ENCODE data around the gene SOWAHA.

Gene SOWAHA

DNA sequence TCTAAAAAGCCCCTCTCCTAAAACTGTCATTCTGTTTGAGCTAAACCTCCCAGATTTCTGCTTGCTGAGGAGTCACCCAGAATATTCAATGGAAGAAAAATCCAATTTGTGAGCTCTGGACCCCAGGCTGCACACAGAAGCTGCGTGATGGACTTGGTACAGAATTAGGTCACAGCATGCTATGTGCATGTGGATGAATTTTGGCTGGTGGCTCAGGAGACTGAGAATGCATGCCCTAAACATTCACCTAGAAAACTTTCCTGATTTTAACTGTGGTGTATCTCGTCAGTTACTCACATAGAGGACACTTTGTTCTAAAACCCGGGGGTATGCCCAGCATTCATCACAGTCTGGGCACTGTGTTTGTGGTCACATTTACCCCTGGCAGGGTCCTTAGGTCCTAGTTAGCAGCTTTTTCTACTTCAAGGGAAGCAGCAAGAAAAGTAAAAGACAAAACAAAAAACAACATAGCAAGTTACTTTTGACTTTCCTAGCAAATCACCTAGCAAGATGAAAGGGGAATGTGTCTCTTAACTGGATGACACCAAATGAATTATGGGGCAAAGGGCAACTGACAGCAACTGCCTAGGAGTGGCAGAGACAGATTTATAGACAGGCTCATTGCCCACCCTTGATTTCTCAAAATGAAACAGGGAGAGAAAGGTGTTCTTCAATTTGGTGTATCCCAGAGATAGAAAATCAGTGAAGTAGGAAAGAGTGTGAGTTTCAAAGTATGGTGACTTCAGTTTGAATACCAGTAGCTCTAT, 25.6 kb downstream of the SOWAHA start:
- no peak for DNase-seq (ENCODE audit: low read depth)
- H3K4me3 ChIP-seq (ENCODE audit: low read length): no peak overlapping the region
- TF ChIP-seq, protein P1, sequence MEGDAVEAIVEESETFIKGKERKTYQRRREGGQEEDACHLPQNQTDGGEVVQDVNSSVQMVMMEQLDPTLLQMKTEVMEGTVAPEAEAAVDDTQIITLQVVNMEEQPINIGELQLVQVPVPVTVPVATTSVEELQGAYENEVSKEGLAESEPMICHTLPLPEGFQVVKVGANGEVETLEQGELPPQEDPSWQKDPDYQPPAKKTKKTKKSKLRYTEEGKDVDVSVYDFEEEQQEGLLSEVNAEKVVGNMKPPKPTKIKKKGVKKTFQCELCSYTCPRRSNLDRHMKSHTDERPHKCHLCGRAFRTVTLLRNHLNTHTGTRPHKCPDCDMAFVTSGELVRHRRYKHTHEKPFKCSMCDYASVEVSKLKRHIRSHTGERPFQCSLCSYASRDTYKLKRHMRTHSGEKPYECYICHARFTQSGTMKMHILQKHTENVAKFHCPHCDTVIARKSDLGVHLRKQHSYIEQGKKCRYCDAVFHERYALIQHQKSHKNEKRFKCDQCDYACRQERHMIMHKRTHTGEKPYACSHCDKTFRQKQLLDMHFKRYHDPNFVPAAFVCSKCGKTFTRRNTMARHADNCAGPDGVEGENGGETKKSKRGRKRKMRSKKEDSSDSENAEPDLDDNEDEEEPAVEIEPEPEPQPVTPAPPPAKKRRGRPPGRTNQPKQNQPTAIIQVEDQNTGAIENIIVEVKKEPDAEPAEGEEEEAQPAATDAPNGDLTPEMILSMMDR (IDR thresholded peaks at IDR 0.05; ENCODE audit: insufficient read depth, low read depth, low read length, missing control alignments): no peak

- TF ChIP-seq, protein P1 (IDR thresholded peaks at IDR 0.05; ENCODE audit: insufficient read depth, low read depth, low read length, missing control alignments): no peak
- DNase-seq (ENCODE audit: low read depth): peak; percentile 68
- H3K4me3 ChIP-seq (ENCODE audit: low read length): no peak overlapping the region
Measured at GRCh38 chr5:132839426-132840301, 26.6 kb downstream of the SOWAHA start.

DNA sequence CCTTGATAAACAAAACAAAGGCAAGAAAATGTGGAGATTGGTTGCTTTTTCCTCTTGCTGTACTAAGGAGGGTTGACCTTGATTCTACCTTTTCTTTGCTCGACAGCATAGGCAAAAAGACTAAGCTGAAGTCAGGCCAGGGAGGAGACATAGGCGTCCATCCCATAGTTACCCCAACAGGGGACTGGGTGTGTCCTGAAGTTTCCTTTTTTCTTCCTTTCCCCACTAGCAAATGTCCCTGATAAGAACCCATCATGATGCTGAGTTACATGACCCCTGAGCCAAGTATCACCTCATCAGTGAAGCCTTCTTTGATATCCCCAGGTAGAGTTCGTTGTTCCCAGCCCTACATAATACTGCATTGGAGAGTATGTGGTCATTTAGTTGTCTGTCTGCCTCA, 27.2 kb downstream of the SOWAHA start:
- no peak for DNase-seq (ENCODE audit: low read depth)
- H3K4me3 ChIP-seq (ENCODE audit: low read length): no peak overlapping the region
- TF ChIP-seq, protein P1 (IDR thresholded peaks at IDR 0.05; ENCODE audit: insufficient read depth, low read depth, low read length, missing control alignments): no peak

- TF ChIP-seq, protein P1 (IDR thresholded peaks at IDR 0.05; ENCODE audit: insufficient read depth, low read depth, low read length, missing control alignments): no peak
- DNase-seq (ENCODE audit: low read depth): no peak
- H3K4me3 ChIP-seq (ENCODE audit: low read length): no peak overlapping the region
Measured at GRCh38 chr5:132840896-132841295, 27.8 kb downstream of the SOWAHA start.

GRCh38 chr5:132841305-132841704, 28.2 kb downstream of the SOWAHA start:
- H3K4me3 ChIP-seq (ENCODE audit: low read length): no peak overlapping the region
- TF ChIP-seq, protein P1 (IDR thresholded peaks at IDR 0.05; ENCODE audit: insufficient read depth, low read depth, low read length, missing control alignments): no peak
- peak; percentile 79 for DNase-seq (ENCODE audit: low read depth)

- TF ChIP-seq, protein P1 (IDR thresholded peaks at IDR 0.05; ENCODE audit: insufficient read depth, low read depth, low read length, missing control alignments): no peak
- no peak overlapping the region for H3K4me3 ChIP-seq (ENCODE audit: low read length)
- DNase-seq (ENCODE audit: low read depth): no peak
Measured at GRCh38 chr5:132848270-132848669, 35.2 kb downstream of the SOWAHA start.
